ENCODE results near the gene ADGRG4.

The ADGRG4 gene

GRCh38 chrX:136339702-136340101 lies 38.9 kb downstream of the ADGRG4 start:
- Histone ChIP-seq H3K36me3 (ENCODE audit: control insufficient read depth in 4 of 4, insufficient read depth in 4 of 4, low read length in 3 of 4) (no peaks in the 10 kb centered on the region), H3K9me3 (ENCODE audit: control extremely low read depth in 1 of 5, control insufficient read depth in 4 of 5, insufficient read depth in 2 of 5, low read depth in 1 of 5, low read length in 4 of 5) (no peaks in the 10 kb centered on the region), H3K27me3 (replicated peaks in 2 of 5; ENCODE audit: control insufficient read depth in 4 of 5, insufficient read depth in 5 of 5, low read length in 4 of 5) (no peaks in the 10 kb centered on the region), H3K4me1 (ENCODE audit: control extremely low read depth in 1 of 4, control insufficient read depth in 4 of 4, insufficient read depth in 4 of 4, low read length in 3 of 4) (no peaks in the 10 kb centered on the region), H3K4me3 (ENCODE audit: control insufficient read depth in 1 of 7, extremely low read depth in 1 of 7, insufficient read depth in 4 of 7, low read depth in 2 of 7, low read length in 6 of 7) (no peak overlapping the region), H3K27ac (ENCODE audit: insufficient read depth in 1 of 2, low read depth in 1 of 2, low read length in 2 of 2, poor library complexity in 1 of 2, severe bottlenecking in 2 of 2) (no peak overlapping the region)
- no peak for DNase-seq
- CTCF ChIA-PET: no interaction called here
- WGBS (ENCODE audit: insufficient coverage): no CpG with 5 or more reads among the region's 1 CpG
- POLR2A ChIA-PET: no interaction called here

DNA sequence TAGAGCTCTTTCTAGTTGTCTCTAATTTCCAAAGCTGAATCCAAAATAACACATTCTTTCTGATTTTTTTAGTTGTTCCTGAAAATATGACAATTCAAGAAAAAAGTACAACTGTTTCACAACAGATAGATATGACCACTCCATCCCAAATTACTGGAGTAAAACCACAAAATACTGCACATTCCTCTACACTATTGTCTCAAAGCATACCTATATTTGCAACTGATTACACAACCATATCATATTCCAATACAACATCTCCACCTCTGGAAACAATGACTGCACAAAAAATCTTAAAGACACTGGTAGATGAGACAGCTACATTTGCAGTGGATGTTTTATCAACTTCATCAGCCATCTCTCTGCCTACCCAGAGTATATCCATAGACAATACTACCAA lies 43.6 kb downstream of the ADGRG4 start:
- ChIA-PET POLR2A (no interaction called here), CTCF (interaction anchor here (0.8 kb wide), 1 partner anchor 60 kb away, joined by 3 read pairs; no protein-coding TSS in a partner anchor)
- no peak overlapping the region for H3K27ac ChIP-seq (ENCODE audit: insufficient read depth in 1 of 2, low read depth in 1 of 2, low read length in 2 of 2, poor library complexity in 1 of 2, severe bottlenecking in 2 of 2)
- no peaks in the 10 kb centered on the region for H3K27me3 ChIP-seq (replicated peaks in 2 of 5; ENCODE audit: control insufficient read depth in 4 of 5, insufficient read depth in 5 of 5, low read length in 4 of 5)
- H3K4me1 ChIP-seq (ENCODE audit: control extremely low read depth in 1 of 4, control insufficient read depth in 4 of 4, insufficient read depth in 4 of 4, low read length in 3 of 4): no peaks in the 10 kb centered on the region
- no peak for DNase-seq
- no peak overlapping the region for H3K4me3 ChIP-seq (ENCODE audit: control insufficient read depth in 1 of 7, extremely low read depth in 1 of 7, insufficient read depth in 4 of 7, low read depth in 2 of 7, low read length in 6 of 7)
- H3K36me3 ChIP-seq (ENCODE audit: control insufficient read depth in 4 of 4, insufficient read depth in 4 of 4, low read length in 3 of 4): no peaks in the 10 kb centered on the region
- H3K9me3 ChIP-seq (ENCODE audit: control extremely low read depth in 1 of 5, control insufficient read depth in 4 of 5, insufficient read depth in 2 of 5, low read depth in 1 of 5, low read length in 4 of 5): no peaks in the 10 kb centered on the region

GRCh38 chrX:136346506-136346905 lies 45.7 kb downstream of the ADGRG4 start:
- Histone ChIP-seq H3K36me3 (ENCODE audit: control insufficient read depth in 4 of 4, insufficient read depth in 4 of 4, low read length in 3 of 4) (no peaks in the 10 kb centered on the region), H3K27ac (ENCODE audit: insufficient read depth in 1 of 2, low read depth in 1 of 2, low read length in 2 of 2, poor library complexity in 1 of 2, severe bottlenecking in 2 of 2) (no peak overlapping the region), H3K4me3 (ENCODE audit: control insufficient read depth in 1 of 7, extremely low read depth in 1 of 7, insufficient read depth in 4 of 7, low read depth in 2 of 7, low read length in 6 of 7) (no peak overlapping the region), H3K27me3 (replicated peaks in 2 of 5; ENCODE audit: control insufficient read depth in 4 of 5, insufficient read depth in 5 of 5, low read length in 4 of 5) (no peaks in the 10 kb centered on the region), H3K4me1 (ENCODE audit: control extremely low read depth in 1 of 4, control insufficient read depth in 4 of 4, insufficient read depth in 4 of 4, low read length in 3 of 4) (no peaks in the 10 kb centered on the region), H3K9me3 (ENCODE audit: control extremely low read depth in 1 of 5, control insufficient read depth in 4 of 5, insufficient read depth in 2 of 5, low read depth in 1 of 5, low read length in 4 of 5) (no peaks in the 10 kb centered on the region)
- ChIA-PET CTCF (no interaction called here), POLR2A (no interaction called here)
- DNase-seq: peak in 1 of 3 donors; percentile 16
- WGBS (ENCODE audit: insufficient coverage): 43% methylated on average over 2 of the region's 2 CpGs

DNA sequence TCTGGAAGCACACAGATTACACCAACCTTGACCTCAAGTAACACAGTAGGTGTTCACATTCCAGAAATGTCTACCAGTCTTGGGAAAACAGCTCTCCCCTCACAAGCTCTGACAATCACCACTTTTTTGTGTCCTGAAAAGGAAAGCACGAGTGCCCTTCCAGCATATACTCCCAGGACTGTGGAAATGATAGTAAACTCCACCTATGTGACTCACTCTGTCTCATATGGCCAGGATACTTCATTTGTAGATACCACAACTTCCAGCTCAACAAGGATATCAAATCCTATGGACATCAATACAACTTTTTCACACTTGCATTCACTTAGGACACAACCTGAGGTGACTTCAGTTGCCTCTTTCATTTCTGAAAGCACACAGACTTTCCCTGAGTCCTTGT lies 46.9 kb downstream of the ADGRG4 start:
- DNase-seq: no peak
- Histone ChIP-seq H3K4me1 (ENCODE audit: control extremely low read depth in 1 of 4, control insufficient read depth in 4 of 4, insufficient read depth in 4 of 4, low read length in 3 of 4) (no peaks in the 10 kb centered on the region), H3K27me3 (replicated peaks in 2 of 5; ENCODE audit: control insufficient read depth in 4 of 5, insufficient read depth in 5 of 5, low read length in 4 of 5) (no peaks in the 10 kb centered on the region), H3K9me3 (ENCODE audit: control extremely low read depth in 1 of 5, control insufficient read depth in 4 of 5, insufficient read depth in 2 of 5, low read depth in 1 of 5, low read length in 4 of 5) (no peaks in the 10 kb centered on the region), H3K27ac (ENCODE audit: insufficient read depth in 1 of 2, low read depth in 1 of 2, low read length in 2 of 2, poor library complexity in 1 of 2, severe bottlenecking in 2 of 2) (no peak overlapping the region), H3K36me3 (ENCODE audit: control insufficient read depth in 4 of 4, insufficient read depth in 4 of 4, low read length in 3 of 4) (no peaks in the 10 kb centered on the region), H3K4me3 (ENCODE audit: control insufficient read depth in 1 of 7, extremely low read depth in 1 of 7, insufficient read depth in 4 of 7, low read depth in 2 of 7, low read length in 6 of 7) (no peak overlapping the region)
- 50% methylated on average over 1 of the region's 1 CpG for WGBS (ENCODE audit: insufficient coverage)
- CTCF ChIA-PET: no interaction called here
- POLR2A ChIA-PET: no interaction called here

- DNase-seq: no peak
- no peaks in the 10 kb centered on the region for H3K4me1 ChIP-seq (ENCODE audit: control extremely low read depth in 1 of 4, control insufficient read depth in 4 of 4, insufficient read depth in 4 of 4, low read length in 3 of 4)
- POLR2A ChIA-PET: no interaction called here
- 83% methylated on average over 4 of the region's 4 CpGs for WGBS (ENCODE audit: insufficient coverage)
- peaks cover 0 to 2% (median 0%) of the 10 kb centered on the region in 5 experiments for H3K27me3 ChIP-seq (replicated peaks in 2 of 5; ENCODE audit: control insufficient read depth in 4 of 5, insufficient read depth in 5 of 5, low read length in 4 of 5)
- H3K36me3 ChIP-seq (ENCODE audit: control insufficient read depth in 4 of 4, insufficient read depth in 4 of 4, low read length in 3 of 4): no peaks in the 10 kb centered on the region
- no peak overlapping the region for H3K27ac ChIP-seq (ENCODE audit: insufficient read depth in 1 of 2, low read depth in 1 of 2, low read length in 2 of 2, poor library complexity in 1 of 2, severe bottlenecking in 2 of 2)
- H3K9me3 ChIP-seq (ENCODE audit: control extremely low read depth in 1 of 5, control insufficient read depth in 4 of 5, insufficient read depth in 2 of 5, low read depth in 1 of 5, low read length in 4 of 5): no peaks in the 10 kb centered on the region
- CTCF ChIA-PET: no interaction called here
- H3K4me3 ChIP-seq (ENCODE audit: control insufficient read depth in 1 of 7, extremely low read depth in 1 of 7, insufficient read depth in 4 of 7, low read depth in 2 of 7, low read length in 6 of 7): no peak overlapping the region
Measured at GRCh38 chrX:136353526-136354093, 52.8 kb downstream of the ADGRG4 start.

GRCh38 chrX:136354201-136354600 lies 53.4 kb downstream of the ADGRG4 start:
- peak in 2 of 3 donors; percentile 7 to 14 for DNase-seq
- CTCF ChIA-PET: interaction anchor here (1.3 kb wide), 1 partner anchor 11 kb away, joined by 3 read pairs; no protein-coding TSS in a partner anchor
- POLR2A ChIA-PET: no interaction called here
- Histone ChIP-seq H3K4me3 (ENCODE audit: control insufficient read depth in 1 of 7, extremely low read depth in 1 of 7, insufficient read depth in 4 of 7, low read depth in 2 of 7, low read length in 6 of 7) (no peak overlapping the region), H3K36me3 (ENCODE audit: control insufficient read depth in 4 of 4, insufficient read depth in 4 of 4, low read length in 3 of 4) (no peaks in the 10 kb centered on the region), H3K27ac (ENCODE audit: insufficient read depth in 1 of 2, low read depth in 1 of 2, low read length in 2 of 2, poor library complexity in 1 of 2, severe bottlenecking in 2 of 2) (no peak overlapping the region), H3K9me3 (ENCODE audit: control extremely low read depth in 1 of 5, control insufficient read depth in 4 of 5, insufficient read depth in 2 of 5, low read depth in 1 of 5, low read length in 4 of 5) (no peaks in the 10 kb centered on the region), H3K4me1 (ENCODE audit: control extremely low read depth in 1 of 4, control insufficient read depth in 4 of 4, insufficient read depth in 4 of 4, low read length in 3 of 4) (no peaks in the 10 kb centered on the region), H3K27me3 (replicated peaks in 2 of 5; ENCODE audit: control insufficient read depth in 4 of 5, insufficient read depth in 5 of 5, low read length in 4 of 5) (peaks cover 0 to 2% (median 0%) of the 10 kb centered on the region in 5 experiments)
- WGBS (ENCODE audit: insufficient coverage): 91% methylated on average over 3 of the region's 4 CpGs

DNA sequence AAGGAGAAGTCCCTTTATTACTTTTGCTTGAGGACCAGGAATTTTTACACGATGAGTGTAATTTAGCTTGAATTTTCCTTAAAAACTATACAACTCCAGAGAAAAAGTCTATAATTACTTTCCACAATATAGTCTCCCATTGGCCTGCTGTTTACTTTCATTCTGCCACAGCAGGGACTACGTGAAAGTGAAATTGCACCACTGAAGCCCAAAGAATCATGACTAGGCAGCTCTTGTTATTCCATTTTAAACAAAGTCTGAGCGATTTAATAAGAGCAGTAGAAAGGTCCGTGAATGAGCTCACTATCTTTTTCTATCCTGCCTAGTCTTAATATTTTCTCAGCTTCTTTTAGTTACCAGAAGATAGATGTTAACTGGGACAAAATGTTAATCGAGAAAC lies 68.6 kb downstream of the ADGRG4 start:
- H3K4me1 ChIP-seq (ENCODE audit: control extremely low read depth in 1 of 4, control insufficient read depth in 4 of 4, insufficient read depth in 4 of 4, low read length in 3 of 4): no peaks in the 10 kb centered on the region
- 56% methylated on average over 3 of the region's 5 CpGs for WGBS (ENCODE audit: insufficient coverage)
- no peaks in the 10 kb centered on the region for H3K36me3 ChIP-seq (ENCODE audit: control insufficient read depth in 4 of 4, insufficient read depth in 4 of 4, low read length in 3 of 4)
- peaks cover 0 to 1% (median 0%) of the 10 kb centered on the region in 5 experiments for H3K9me3 ChIP-seq (ENCODE audit: control extremely low read depth in 1 of 5, control insufficient read depth in 4 of 5, insufficient read depth in 2 of 5, low read depth in 1 of 5, low read length in 4 of 5)
- CTCF ChIA-PET: interaction anchor here (1.1 kb wide), 1 partner anchor 9 kb away, joined by 3 read pairs; no protein-coding TSS in a partner anchor
- DNase-seq: no peak
- POLR2A ChIA-PET: no interaction called here
- H3K27ac ChIP-seq (ENCODE audit: insufficient read depth in 1 of 2, low read depth in 1 of 2, low read length in 2 of 2, poor library complexity in 1 of 2, severe bottlenecking in 2 of 2): no peak overlapping the region
- H3K27me3 ChIP-seq (replicated peaks in 2 of 5; ENCODE audit: control insufficient read depth in 4 of 5, insufficient read depth in 5 of 5, low read length in 4 of 5): no peaks in the 10 kb centered on the region
- no peak overlapping the region for H3K4me3 ChIP-seq (ENCODE audit: control insufficient read depth in 1 of 7, extremely low read depth in 1 of 7, insufficient read depth in 4 of 7, low read depth in 2 of 7, low read length in 6 of 7)

Measured in common myeloid progenitor, CD34-positive (primary cell).